ENCODE data around the gene TSPAN4.

DNA sequence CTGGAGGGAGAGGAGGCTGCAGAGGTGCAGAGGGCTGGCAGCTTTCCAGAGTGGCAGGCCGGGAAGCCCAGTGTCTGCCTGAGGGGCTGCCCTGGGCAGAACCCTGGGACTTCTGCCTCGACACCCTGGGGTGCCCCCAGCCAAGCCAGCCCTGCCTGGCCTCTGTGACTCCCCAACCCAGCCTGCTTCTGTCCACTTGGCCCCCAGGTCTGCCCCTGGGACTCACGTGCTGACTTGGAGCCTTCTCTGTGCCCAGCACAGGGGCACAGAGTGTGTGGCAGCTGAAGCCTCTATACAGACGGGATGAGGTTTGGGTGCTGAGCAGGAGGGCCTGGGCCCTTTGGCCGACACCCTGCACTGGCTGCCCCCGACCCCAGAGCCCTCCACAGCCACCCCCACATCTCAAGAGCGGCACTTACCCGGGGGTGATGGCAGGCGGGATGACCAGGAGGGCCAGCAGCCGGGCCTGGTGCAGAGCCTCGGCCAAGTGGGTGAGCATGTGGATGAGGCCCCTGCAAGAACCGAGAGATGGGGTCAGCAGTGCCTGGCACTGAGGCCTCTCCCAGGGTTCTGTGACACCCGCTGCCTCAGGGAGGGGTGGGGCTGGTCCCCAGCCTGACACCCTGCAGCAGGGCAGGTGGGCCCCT lies 50.5 kb downstream of the TSPAN4 start:
- TF ChIP-seq, protein P1, sequence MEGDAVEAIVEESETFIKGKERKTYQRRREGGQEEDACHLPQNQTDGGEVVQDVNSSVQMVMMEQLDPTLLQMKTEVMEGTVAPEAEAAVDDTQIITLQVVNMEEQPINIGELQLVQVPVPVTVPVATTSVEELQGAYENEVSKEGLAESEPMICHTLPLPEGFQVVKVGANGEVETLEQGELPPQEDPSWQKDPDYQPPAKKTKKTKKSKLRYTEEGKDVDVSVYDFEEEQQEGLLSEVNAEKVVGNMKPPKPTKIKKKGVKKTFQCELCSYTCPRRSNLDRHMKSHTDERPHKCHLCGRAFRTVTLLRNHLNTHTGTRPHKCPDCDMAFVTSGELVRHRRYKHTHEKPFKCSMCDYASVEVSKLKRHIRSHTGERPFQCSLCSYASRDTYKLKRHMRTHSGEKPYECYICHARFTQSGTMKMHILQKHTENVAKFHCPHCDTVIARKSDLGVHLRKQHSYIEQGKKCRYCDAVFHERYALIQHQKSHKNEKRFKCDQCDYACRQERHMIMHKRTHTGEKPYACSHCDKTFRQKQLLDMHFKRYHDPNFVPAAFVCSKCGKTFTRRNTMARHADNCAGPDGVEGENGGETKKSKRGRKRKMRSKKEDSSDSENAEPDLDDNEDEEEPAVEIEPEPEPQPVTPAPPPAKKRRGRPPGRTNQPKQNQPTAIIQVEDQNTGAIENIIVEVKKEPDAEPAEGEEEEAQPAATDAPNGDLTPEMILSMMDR (IDR thresholded peaks at IDR 0.05 in 8 of 11, conservative IDR thresholded peaks at IDR 0.05 in 3 of 11), result no peak
- no peak for TF ChIP-seq POLR2A (IDR thresholded peaks at IDR 0.05)
- TF ChIP-seq POLR2AphosphoS5 (IDR thresholded peaks at IDR 0.05), result peak in 1 of 3 donors; percentile 7

Data from spleen (tissue), 7 donors.